GM23248 (cell line): ENCODE data around the gene CHRNB4.

Experiments used
- EZH2 ChIP-seq: fragments of 200-600 bp; sonication (generic); IDR thresholded peaks from 2 replicates; pipeline ENCODE4 v1.6.1; 2018; ENCODE audit warnings: antibody characterized with exemption, mild to moderate bottlenecking; ENCODE audit not compliant: insufficient read depth, poor library complexity, severe bottlenecking
- EZH2phosphoT487 ChIP-seq: fragments of 200-600 bp; sonication (generic); IDR thresholded peaks from 2 replicates; pipeline ENCODE4 v1.6.1; 2018; ENCODE audit warnings: antibody characterized with exemption, moderate library complexity, mild to moderate bottlenecking, low read depth; ENCODE audit not compliant: insufficient read depth

DNA sequence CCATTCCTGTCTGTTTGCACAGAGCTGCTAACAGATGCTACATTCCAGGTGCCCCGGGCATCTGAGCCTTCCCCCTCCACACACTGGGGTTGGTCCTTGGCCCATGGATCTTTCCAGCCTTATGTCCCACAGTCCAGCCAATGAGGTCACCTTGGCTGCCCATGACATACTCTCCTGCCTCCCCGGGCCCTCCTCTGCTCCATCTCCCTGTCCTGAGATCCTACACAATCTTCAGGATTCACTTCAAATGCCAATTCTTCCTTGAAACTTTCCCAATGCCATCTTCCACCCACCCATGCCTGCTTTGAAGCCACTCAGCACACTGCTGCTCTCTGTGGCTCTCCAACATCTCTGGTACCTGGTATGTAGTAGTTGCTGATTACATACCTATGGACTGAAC, 24.5 kb downstream of the CHRNB4 start:
- TF ChIP-seq EZH2 (no peak), EZH2phosphoT487 (no peak)
